OCI-LY1 (cell line): Measurements from ENCODE around the gene ZNF281.

Source experiments
- CTCF ChIP-seq: fragments of 200-600 bp; sonication (generic), shearing (Covaris generic); IDR thresholded peaks from 2 replicates; pipeline ENCODE4 v1.5.1; 2017; ENCODE audit warnings: mild to moderate bottlenecking, antibody characterized with exemption, low read length, moderate library complexity, mixed read lengths
- EZH2 ChIP-seq: fragments of 200-600 bp; sonication (generic), shearing (Covaris generic); IDR thresholded peaks from 2 replicates; pipeline ENCODE4 v1.8.0; 2017; ENCODE audit warnings: borderline replicate concordance, mixed run types, mild to moderate bottlenecking, antibody characterized with exemption, low read length, moderate library complexity, mixed read lengths

- no peak for TF ChIP-seq CTCF
- no peak for TF ChIP-seq EZH2
Measured at GRCh38 chr1:200384818-200385390, 24.9 kb downstream of the ZNF281 start.
